Suprapubic skin (tissue), 4 donors: ENCODE data around the gene FAF1. TPM values are rescaled to one million over a fixed set of nuclear protein-coding genes. Genes with fewer than 3 reads are reported as not detected.

Experiments
- DNase-seq, 2 donors: peaks; one replicate each; pipeline ENCODE4 v3.0.0-alpha.2; 2019; ENCODE audit warnings: low spot score in 2 of 2
- H3K27ac ChIP-seq: fragments of 200-600 bp; sonication (generic); one replicate; pipeline ENCODE4 v1.5.1; 2019
- H3K27me3 ChIP-seq: fragments of 200-600 bp; sonication (generic); one replicate; pipeline ENCODE4 v1.5.1; 2019
- H3K36me3 ChIP-seq: fragments of 200-600 bp; sonication (generic); one replicate; pipeline ENCODE4 v1.5.1; 2019
- H3K4me1 ChIP-seq: fragments of 200-600 bp; sonication (generic); one replicate; pipeline ENCODE4 v1.5.1; 2019
- H3K4me3 ChIP-seq: fragments of 200-600 bp; sonication (generic); one replicate; pipeline ENCODE4 v1.5.1; 2019; ENCODE audit warnings: mild to moderate bottlenecking
- H3K9me3 ChIP-seq: fragments of 200-600 bp; sonication (generic); one replicate; pipeline ENCODE4 v1.5.1; 2019
- CTCF ChIP-seq, 2 donors: fragments of 200-600 bp in 1 of 2; fragments of 450-650 bp in 1 of 2; sonication (generic) in 1 of 2; IDR thresholded peaks; one replicate each; pipeline ENCODE4 v1.5.1; 2016 to 2019; ENCODE audit warnings: antibody characterized with exemption in 2 of 2, mild to moderate bottlenecking in 1 of 2, moderate library complexity in 1 of 2
- EP300 ChIP-seq: sonication (generic); formaldehyde crosslinking; IDR thresholded peaks from one replicate; pipeline ENCODE4 v1.6.1; 2017; ENCODE audit warnings: antibody characterized with exemption
- POLR2A ChIP-seq, 2 donors: fragments of 450-650 bp; IDR thresholded peaks; one replicate each; pipeline ENCODE4 v1.6.1; 2017; ENCODE audit warnings: antibody characterized with exemption in 2 of 2, mild to moderate bottlenecking in 2 of 2, moderate library complexity in 2 of 2
- POLR2AphosphoS5 ChIP-seq, 3 donors: sonication (generic); formaldehyde crosslinking; IDR thresholded peaks; one replicate each; pipeline ENCODE4 v1.6.1; 2017; ENCODE audit warnings: antibody characterized with exemption in 3 of 3
- WGBS: methylation state at CpG from one replicate; pipeline ENCODE4 v1.1.5; 2018; 5-methylcytosine and 5-hydroxymethylcytosine counted together
- total RNA-seq, 4 donors: library from RNA; depleted of rRNA; stranded (reverse); fragments of >200 nt; gene quantifications; one replicate each; pipeline ENCODE4 v1.1.0, GENCODE V29; 2016

FAF1 gene
- total RNA-seq, 4 donors from 2014 or later = 35.1 to 61.6 (median 45.4) TPM

GRCh38 chr1:50474859-50475809, 484.9 kb downstream of the FAF1 start:
- DNase-seq = no peak
- Histone ChIP-seq H3K36me3 (peaks cover 31% of the 10 kb centered on the region), H3K27me3 (no peaks in the 10 kb centered on the region), H3K9me3 (no peaks in the 10 kb centered on the region), H3K4me1 (no peaks in the 10 kb centered on the region), H3K27ac (no peak overlapping the region), H3K4me3 (no peak overlapping the region)
- TF ChIP-seq EP300 = no peak
- TF ChIP-seq POLR2AphosphoS5 (IDR thresholded peaks at IDR 0.05) = no peak
- no peak for TF ChIP-seq CTCF (IDR thresholded peaks at IDR 0.05)
- TF ChIP-seq POLR2A (IDR thresholded peaks at IDR 0.05) = no peak
- 95% methylated on average over 7 of the region's 7 CpGs for WGBS

GRCh38 chr1:50473513-50473912, 486.6 kb downstream of the FAF1 start:
- Histone ChIP-seq H3K4me1 (no peaks in the 10 kb centered on the region), H3K4me3 (no peak overlapping the region), H3K27me3 (no peaks in the 10 kb centered on the region), H3K9me3 (no peaks in the 10 kb centered on the region), H3K36me3 (peaks cover 32% of the 10 kb centered on the region), H3K27ac (no peak overlapping the region)
- DNase-seq = no peak
- TF ChIP-seq POLR2AphosphoS5 (IDR thresholded peaks at IDR 0.05) (no peak), CTCF (IDR thresholded peaks at IDR 0.05) (no peak), POLR2A (IDR thresholded peaks at IDR 0.05) (no peak), EP300 (no peak)

GRCh38 chr1:50471967-50472366, 488.1 kb downstream of the FAF1 start:
- Histone ChIP-seq H3K4me1 (no peaks in the 10 kb centered on the region), H3K4me3 (no peak overlapping the region), H3K27ac (no peak overlapping the region), H3K9me3 (no peaks in the 10 kb centered on the region), H3K36me3 (peaks cover 32% of the 10 kb centered on the region), H3K27me3 (no peaks in the 10 kb centered on the region)
- TF ChIP-seq EP300 = no peak
- no peak for TF ChIP-seq POLR2AphosphoS5 (IDR thresholded peaks at IDR 0.05)
- TF ChIP-seq CTCF (IDR thresholded peaks at IDR 0.05) = no peak
- no peak for TF ChIP-seq POLR2A (IDR thresholded peaks at IDR 0.05)
- WGBS = 88% methylated on average over 3 of the region's 3 CpGs
- DNase-seq = no peak

- Histone ChIP-seq H3K27me3 (no peaks in the 10 kb centered on the region), H3K4me3 (no peak overlapping the region), H3K36me3 (peaks cover 15% of the 10 kb centered on the region), H3K27ac (no peak overlapping the region), H3K9me3 (no peaks in the 10 kb centered on the region), H3K4me1 (no peaks in the 10 kb centered on the region)
- 89% methylated on average over 2 of the region's 2 CpGs for WGBS
- no peak for TF ChIP-seq POLR2A (IDR thresholded peaks at IDR 0.05)
- no peak for TF ChIP-seq CTCF (IDR thresholded peaks at IDR 0.05)
- TF ChIP-seq EP300 = no peak
- no peak for TF ChIP-seq POLR2AphosphoS5 (IDR thresholded peaks at IDR 0.05)
- no peak for DNase-seq
Measured at GRCh38 chr1:50462964-50463363, 497.1 kb downstream of the FAF1 start.

- no peak for DNase-seq
- Histone ChIP-seq H3K27me3 (no peaks in the 10 kb centered on the region), H3K4me1 (no peaks in the 10 kb centered on the region), H3K27ac (no peak overlapping the region), H3K9me3 (no peaks in the 10 kb centered on the region), H3K36me3 (peaks cover 13% of the 10 kb centered on the region), H3K4me3 (no peak overlapping the region)
- TF ChIP-seq POLR2AphosphoS5 (IDR thresholded peaks at IDR 0.05) = no peak
- no peak for TF ChIP-seq POLR2A (IDR thresholded peaks at IDR 0.05)
- TF ChIP-seq CTCF (IDR thresholded peaks at IDR 0.05) = no peak
- WGBS = 90% methylated on average over 5 of the region's 5 CpGs
Measured at GRCh38 chr1:50458507-50458906, 501.6 kb downstream of the FAF1 start.
